Measurements from ENCODE around the gene ZMYND10. TPM values are rescaled to one million over a fixed set of nuclear protein-coding genes. Genes with fewer than 3 reads are reported as not detected.

The ZMYND10 gene
- total and polyA plus RNA-seq, 9 of the 15 experiments (the other 6 are each of a cell fraction or from before 2014, with no cell fraction given) = 0.20 to 2.8 (median 0.70) TPM

GRCh38 chr3:50321336-50322114, 24.0 kb downstream of the ZMYND10 start (continued):
- TF ChIP-seq SP1 (CRISPR knock-in tag; IDR thresholded peaks at IDR 0.05) (peak; percentile 94), CCAR2 (IDR thresholded peaks at IDR 0.05; ENCODE audit: low read depth, low read length) (no peak), ZC3H8 (IDR thresholded peaks at IDR 0.05) (no peak), ZNF253 (CRISPR knock-in tag; conservative IDR thresholded peaks at IDR 0.05) (no peak), IRF2 (CRISPR knock-in tag; IDR thresholded peaks at IDR 0.05) (no peak), GABPB1 (CRISPR knock-in tag; IDR thresholded peaks at IDR 0.05) (no peak), ZNF76 (CRISPR knock-in tag; IDR thresholded peaks at IDR 0.05; ENCODE audit: borderline replicate concordance) (no peak), NFIC (IDR thresholded peaks at IDR 0.05) (peak; percentile 56; the same call in 1 of the 2 replicates), BHLHE40 (IDR thresholded peaks at IDR 0.05; ENCODE audit: low read length) (peak; percentile 89), SRSF3 (IDR thresholded peaks at IDR 0.05; ENCODE audit: insufficient read depth, low read length) (no peak), RBBP5 (IDR thresholded peaks at IDR 0.05; ENCODE audit: borderline replicate concordance, insufficient read depth, low read length, poor library complexity, severe bottlenecking) (peak; percentile 64), ATF1 (CRISPR knock-in tag; IDR thresholded peaks at IDR 0.05) (no peak), ATF1 (tag; IDR thresholded peaks at IDR 0.05) (0 out of 2 replicates have a peak, but pooled peaks have one; percentile 32), SIN3B (IDR thresholded peaks at IDR 0.05; ENCODE audit: low read depth) (0 out of 2 replicates have a peak, but pooled peaks have one; percentile 36), POLR2H (tag; IDR thresholded peaks at IDR 0.05; ENCODE audit: low read depth) (no peak), USF2 (CRISPR knock-in tag; IDR thresholded peaks at IDR 0.05) (no peak), ZNF175 (CRISPR knock-in tag; IDR thresholded peaks at IDR 0.05; ENCODE audit: low read depth) (no peak), PHF8 (IDR thresholded peaks at IDR 0.05; ENCODE audit: borderline replicate concordance, low read length) (peak; percentile 66; the same call in 1 of the 2 replicates), CTCF (IDR thresholded peaks at IDR 0.05 in 2 of 3, conservative IDR thresholded peaks at IDR 0.05 in 1 of 3; ENCODE audit: insufficient read depth in 2 of 3, low read depth in 1 of 3, low read length in 3 of 3) (peak; percentile 35 to 72 (median 53); a peak in 5 of 6 replicates), FOSL1 (tag; conservative IDR thresholded peaks at IDR 0.05) (0 out of 2 replicates have a peak, but pooled peaks have one; percentile 16), KDM4B (IDR thresholded peaks at IDR 0.05; ENCODE audit: borderline replicate concordance in 2 of 2, low read depth in 1 of 2) (peak in 1 of 2 experiments; percentile 64; a peak in 1 of 4 replicates)
- TF ChIP-seq, protein P1, sequence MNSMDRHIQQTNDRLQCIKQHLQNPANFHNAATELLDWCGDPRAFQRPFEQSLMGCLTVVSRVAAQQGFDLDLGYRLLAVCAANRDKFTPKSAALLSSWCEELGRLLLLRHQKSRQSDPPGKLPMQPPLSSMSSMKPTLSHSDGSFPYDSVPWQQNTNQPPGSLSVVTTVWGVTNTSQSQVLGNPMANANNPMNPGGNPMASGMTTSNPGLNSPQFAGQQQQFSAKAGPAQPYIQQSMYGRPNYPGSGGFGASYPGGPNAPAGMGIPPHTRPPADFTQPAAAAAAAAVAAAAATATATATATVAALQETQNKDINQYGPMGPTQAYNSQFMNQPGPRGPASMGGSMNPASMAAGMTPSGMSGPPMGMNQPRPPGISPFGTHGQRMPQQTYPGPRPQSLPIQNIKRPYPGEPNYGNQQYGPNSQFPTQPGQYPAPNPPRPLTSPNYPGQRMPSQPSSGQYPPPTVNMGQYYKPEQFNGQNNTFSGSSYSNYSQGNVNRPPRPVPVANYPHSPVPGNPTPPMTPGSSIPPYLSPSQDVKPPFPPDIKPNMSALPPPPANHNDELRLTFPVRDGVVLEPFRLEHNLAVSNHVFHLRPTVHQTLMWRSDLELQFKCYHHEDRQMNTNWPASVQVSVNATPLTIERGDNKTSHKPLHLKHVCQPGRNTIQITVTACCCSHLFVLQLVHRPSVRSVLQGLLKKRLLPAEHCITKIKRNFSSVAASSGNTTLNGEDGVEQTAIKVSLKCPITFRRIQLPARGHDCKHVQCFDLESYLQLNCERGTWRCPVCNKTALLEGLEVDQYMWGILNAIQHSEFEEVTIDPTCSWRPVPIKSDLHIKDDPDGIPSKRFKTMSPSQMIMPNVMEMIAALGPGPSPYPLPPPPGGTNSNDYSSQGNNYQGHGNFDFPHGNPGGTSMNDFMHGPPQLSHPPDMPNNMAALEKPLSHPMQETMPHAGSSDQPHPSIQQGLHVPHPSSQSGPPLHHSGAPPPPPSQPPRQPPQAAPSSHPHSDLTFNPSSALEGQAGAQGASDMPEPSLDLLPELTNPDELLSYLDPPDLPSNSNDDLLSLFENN (IDR thresholded peaks at IDR 0.05; ENCODE audit: low read depth in 2 of 2, low read length in 2 of 2) = 0 out of 4 replicates have a peak, but pooled peaks of 1 of the 2 experiments have one; percentile 12

Measured in K562 (cell line).